Stimulated activated CD4-positive, alpha-beta T cell treated with anti-CD3 and anti-CD28 coated beads, TNF-alpha, amount 100 ng/mL, for 24 hours (primary cell): Measurements from ENCODE around the gene MTA3.

Experiments used
- DNase-seq, 3 experiments: peaks; one replicate each; pipeline ENCODE4 v3.0.0-alpha.2; 2020; ENCODE audit warnings: low read depth in 3 of 3

MTA3 gene

DNA sequence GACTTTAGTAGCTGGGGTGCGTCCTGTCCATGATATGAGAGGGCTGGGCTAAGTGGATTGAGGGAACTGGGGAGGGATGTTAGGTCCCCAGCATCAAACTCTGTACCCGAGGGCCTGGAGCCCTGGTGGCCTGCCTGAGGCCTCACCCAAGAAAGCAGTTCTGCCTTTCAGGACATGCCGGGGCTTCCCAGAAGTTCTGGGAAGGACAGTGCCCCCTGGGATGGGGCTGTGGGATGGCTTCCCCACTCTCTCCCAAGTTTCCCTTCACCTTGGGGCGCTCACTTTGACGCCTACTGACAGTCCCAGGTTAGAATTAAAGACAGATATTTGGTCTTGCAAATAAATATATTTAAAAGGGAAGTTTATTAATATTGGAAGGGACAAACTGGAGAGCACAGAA lies 193.7 kb downstream of the MTA3 start:
- no peak for DNase-seq

DNA sequence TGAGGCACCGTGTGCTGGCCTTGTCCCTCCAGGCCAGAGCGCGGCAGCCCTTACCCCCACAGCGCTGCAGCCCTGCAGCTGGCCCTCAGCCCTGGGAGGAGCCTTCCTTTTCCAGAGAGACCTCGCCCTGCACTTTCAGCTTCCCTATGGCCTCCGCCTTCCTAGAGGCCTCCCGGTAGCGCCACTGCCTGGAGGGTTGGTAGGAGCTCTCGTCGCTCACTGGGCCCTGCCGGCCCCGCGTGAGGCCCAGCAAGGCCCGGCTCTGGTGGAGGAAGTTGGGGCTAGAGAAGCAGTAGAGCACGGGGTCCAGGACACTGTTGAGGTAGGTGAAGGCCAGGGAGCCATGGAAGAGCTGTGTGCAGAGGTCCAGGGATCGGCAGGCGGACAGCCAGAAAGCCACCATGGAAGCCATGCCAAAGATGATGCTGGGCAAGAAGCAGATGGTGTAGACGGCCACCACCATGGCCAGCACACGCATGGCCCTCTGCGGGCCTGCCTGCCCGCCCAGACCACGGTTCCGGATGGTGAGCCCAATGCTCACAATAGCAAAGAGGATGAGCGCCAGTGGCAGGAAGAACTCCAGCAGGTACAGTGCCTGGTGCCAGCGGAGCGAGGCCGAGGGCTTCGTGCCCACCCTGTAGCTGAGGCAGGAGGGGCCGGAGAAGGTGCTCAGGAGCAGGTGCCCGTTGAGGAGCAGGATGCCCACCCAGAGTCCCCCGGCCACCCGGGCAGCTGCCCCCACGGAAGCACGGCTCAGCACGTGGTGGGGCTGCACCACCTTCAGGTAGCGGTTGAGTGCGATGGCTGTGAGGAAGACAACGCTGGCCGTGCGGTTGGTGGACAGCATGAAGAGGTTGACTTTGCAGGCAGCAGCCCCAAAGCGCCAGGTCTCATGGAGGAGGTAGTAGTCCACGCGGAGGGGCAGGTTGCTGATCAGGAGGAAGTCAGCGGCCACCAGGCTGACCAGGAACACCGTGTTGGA lies 194.7 kb downstream of the MTA3 start:
- no peak for DNase-seq

DNA sequence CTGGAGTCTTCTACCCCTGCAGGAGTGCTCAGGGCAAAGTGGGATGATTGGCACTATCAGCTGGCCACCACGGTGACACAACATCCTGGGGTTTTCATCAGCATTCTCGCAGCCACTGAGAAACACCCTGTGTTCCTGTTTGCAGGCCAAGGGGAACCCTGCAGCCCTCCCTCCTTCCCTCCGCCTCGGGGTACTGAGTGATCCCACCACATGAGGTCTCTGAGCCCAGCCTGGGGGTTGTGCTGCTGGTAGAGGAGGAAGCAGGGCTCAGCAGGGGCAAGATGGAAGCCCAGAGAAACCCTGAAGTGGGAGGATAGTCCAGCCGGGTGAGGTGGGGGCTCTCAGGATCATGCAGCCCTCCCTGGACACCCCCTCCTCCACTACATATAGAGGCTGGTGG lies 195.7 kb downstream of the MTA3 start, which contains the start of gene OXER1:
Gene OXER1 (minus strand): TSS at position 40 of the 400 bp plus-strand sequence. CDS start 73 bp downstream, outside the sequence.
- no peak for DNase-seq

DNA sequence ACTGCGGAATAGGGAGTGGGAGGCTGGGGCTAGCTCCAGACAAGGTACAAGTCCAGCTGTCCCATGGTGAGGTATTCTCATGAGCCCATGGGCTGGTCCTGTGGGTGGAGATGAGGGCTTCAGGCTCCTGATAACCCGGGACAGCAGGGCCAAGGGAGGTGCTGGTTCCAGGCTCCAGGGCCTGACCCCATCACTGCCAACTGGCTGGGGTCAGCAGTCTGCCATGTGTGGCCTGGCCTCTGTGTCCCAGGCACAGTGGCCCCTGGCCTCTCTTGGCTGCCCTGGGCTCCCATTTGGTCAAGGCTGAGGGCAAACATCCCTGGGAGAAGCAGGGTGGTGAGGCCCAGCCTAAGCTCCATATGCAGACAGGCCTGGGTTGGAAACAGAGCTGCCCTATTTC lies 196.5 kb downstream of the MTA3 start:
- no peak for DNase-seq

DNA sequence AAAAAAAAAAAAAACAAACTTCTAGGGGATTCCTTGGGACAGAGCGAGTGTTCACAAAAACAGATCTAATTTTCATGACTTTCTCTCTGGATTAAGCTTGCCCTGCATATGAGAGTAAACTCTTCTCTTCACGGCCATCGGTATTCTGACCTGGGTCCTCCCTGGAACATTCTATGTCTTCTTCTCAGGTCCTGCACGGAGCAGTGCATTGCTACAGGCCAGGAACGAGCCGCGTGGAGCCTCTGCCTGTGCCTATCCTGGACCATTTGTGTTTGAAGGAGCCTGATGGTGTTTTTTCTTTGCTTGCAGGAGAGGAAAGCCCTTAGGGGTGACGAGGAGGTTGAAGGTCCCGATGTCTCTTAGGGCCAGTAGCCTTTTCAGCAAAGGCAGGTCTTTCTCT lies 197.3 kb downstream of the MTA3 start:
- no peak for DNase-seq

DNA sequence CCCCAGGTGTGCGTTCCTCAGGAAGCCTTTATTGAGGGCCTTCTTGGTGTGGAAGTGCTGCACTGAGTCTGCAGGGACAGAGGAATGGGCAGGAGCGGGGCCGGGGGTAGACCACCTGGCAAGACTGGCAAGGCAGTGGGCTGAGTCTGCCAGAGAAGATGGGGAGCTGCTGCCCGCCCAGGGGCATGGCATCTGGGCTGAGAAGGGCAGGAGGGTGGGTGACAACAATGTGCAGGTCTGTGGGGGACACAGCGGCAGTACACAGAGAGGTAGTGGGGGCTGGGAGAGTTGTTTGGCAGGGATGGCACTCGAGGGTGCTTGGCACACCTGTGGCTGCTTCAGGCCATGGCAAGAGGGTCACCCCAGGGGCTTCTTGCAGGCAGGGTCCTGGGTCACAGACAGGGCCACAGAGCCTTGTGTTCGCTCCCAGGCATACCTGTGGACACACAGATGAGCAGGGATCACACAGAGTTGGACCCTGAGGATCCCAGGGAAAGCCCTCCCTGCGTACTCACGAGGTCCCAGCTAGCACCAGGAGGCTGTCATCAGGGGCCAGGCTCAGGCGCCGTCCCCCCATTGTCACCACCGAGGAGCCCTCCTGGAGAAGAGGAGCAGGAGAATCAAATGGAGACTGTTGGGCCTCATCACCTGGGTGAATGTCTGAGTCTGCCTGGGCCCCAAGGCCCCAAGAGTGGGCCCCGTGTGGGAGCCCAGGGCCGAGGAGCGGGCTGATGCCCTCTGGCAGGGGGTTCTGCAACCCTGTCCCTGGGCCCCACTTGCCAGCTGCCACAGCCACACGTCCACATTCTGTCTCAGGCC lies 198.9 kb downstream of the MTA3 start:
- DNase-seq, result no peak

DNA sequence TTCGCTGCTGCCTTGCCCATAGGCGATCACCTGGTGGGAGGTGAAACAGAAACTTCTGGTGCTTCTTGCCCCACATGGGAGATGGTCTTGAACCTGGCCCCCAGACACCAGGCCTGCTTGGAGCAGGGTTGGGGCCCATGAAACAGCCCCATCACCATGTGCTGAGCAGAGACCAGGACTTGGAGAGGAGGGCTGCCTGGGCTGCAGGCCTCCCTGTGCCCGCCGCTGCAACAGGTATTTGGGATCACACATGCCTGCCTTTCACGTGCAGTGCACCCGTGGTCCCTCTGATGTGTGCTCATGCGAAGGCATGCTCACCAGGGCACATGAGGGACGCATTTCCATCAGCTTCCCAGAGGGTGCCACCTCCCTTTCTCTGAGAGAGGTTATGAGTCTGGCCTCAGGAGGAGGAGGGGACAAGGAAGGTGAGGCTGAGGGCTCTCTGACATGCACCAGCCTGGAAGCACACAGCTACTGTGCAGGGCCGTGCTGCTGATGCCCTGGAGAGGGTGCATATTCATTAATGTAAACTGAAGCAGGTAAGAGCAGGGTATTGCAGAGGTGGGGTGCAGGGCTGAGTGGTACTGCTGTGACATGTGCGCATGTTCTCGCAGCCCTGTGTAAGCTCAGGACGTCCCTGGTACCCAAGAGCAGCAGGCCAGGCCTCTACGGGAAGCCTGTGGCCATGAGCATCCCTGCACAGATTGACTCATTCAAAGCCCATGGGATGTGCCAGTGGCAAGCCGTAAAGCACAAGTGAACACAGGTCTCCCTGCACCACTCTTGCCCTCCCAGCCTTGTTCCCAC lies 199.7 kb downstream of the MTA3 start:
- no peak for DNase-seq

DNA sequence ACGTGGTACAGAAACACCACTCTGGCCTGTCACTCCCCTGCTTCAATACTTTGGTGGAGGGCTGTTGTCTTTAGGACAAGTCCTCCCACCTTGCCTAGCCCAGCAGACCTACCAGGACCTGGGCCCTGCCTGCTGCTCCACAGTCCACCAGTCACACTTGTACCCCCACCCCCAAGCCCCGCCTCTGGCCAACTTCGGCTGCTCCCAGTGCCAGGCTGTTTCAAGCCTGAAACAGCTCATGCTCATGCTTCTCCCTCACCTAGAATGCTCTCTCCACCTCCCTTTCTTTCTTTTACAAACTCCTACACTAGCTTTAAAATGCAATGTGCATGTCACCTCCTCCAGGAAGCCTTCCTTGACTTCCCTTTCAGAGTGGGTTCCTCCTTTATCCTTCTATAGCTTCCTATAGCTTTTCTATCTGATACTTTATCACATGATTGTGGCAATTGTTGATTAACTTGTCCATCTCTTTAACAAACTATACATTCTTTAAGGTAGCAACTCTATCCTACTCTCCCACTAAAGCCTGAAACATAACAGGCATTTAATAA lies 200.3 kb downstream of the MTA3 start:
- DNase-seq, result no peak

DNA sequence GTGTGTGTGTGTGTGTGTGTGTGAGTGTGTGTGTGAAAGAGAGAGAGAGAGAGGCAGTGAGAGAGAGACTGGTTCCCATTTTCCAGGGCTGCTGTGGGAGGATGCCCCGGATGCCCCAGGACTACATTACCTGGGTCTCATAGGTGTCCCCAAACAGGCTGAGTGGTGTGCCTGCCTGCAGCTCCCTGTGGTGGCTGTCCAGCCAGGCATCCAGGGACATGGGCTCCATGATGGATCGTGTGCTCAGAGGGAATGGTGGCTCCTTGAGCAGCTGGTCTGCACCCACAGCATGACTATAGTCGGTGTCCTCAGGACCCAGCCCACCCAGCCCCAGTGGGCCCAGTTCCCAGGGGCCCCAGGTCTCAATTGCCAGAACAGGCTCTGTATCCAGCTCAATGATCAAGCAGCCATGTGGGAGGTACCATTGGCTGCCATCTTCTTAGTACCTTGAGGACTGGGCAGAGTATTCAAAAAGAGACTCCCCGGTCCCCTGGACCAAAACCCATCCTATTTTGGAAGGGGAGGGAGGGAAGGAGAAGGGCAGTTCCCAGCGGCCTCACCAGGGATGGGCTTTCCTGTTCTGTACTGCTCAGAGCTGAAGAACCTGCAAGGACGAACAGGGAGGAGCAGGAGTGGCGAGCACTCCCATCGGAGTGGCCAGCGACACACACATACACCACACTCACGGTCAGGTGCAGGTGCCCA lies 201.3 kb downstream of the MTA3 start:
- DNase-seq, result no peak

DNA sequence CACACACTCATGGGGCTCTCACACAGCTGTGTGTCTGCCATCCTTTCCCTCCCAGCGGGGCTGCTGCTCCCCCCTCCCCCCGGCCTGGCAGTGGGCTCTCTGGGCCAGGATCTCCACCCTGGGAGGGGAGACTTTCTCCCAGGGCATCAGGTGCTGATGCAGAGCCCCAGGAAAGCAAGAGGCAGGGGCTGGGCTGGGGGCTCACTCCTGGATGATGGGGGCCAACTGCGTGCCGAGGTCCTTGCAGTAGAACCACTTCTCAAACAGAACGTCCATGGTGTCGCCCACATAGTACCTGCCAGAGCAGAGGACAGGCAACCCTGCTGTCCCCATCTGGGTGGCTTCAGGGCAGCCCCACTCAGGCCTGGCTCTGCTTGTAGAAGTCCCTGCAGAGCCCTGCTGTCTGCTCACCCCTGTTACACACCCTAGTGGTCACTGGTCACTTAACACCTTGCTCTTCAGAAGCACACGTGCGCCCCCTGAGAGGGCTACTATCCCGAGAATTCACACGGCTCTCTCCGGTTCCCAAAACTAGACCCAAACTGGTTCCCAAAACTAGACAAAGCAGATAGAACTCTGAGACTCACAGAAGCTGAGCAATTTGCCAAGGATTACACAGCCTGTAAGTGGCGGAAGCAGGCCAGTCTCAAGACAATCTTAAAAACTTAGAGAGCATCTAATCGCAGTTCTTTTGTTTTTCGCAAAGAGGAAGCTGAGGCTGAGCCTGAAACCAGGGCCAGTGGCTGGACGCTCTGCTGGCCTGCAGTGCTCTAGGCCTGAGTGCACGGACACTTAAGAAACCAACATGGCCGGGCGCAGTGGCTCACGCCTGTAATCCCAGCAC lies 202.1 kb downstream of the MTA3 start:
- DNase-seq, result no peak

DNA sequence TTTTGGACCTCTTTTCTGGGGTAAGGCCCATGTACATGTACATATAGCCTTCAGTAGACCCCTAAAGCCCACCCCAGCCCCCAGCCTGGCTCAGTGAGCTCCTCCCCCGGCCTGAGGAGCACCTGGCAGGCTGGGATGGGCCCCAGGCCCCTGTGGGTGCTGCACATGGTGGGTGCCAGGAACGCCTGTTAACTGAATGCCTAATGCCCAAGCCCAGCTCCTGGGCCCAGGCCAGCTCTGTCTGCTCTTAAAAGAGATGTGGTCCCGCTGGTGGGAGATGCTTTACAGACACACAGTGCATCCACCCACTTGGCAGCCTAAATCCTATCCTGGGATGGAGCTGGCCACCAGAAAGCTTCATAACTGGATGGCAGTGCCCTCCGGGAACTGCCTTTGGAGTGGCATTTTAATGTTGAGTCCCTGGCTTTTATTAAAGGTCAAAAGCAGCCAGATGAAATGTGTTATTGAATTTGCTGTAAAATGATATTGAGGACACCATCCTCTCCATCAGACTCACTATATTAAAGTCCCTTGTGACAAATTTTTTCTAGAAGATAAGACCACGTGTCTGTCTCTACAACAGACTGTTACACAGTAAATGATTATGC lies 203.2 kb downstream of the MTA3 start:
- DNase-seq, result no peak

DNA sequence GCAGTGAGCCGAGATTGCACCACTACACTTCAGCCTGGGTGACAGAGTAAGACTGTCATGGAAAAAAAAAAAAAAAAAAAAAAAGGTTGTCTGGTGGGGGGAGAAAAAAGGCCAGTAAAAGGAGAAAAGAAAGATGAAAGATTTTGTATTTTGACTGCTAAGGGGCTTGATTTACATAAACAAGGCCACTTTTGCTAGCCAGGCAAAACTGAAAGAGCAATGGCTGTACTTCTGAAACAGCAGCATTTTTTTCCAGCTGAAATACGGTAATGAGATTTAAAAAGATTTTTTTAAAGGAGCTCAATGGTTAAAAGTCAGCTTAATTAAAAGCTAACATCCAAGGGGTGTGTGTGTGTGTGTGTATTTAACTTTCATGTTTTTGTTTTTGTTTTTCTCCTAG lies 206.8 kb downstream of the MTA3 start:
- DNase-seq, result no peak

DNA sequence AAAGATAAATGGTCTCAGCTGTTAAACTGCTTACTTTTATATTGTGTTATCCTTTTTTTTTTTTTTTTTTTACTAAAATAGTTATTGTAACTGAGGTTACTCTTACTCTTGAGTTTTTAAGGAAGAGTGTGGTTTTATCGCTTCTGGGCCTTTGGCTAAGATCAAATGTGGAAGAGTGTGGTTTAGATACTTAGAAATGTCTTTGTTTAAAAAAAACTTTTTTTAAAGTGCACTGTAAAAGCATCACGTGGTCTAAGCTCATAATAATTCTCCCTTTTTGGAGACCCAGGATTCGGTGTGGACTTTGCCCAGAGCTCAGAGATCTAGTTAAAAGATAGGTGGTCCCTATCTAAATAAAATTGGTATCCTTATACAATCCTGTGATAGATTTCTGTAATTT lies 207.4 kb downstream of the MTA3 start:
- DNase-seq, result no peak

DNA sequence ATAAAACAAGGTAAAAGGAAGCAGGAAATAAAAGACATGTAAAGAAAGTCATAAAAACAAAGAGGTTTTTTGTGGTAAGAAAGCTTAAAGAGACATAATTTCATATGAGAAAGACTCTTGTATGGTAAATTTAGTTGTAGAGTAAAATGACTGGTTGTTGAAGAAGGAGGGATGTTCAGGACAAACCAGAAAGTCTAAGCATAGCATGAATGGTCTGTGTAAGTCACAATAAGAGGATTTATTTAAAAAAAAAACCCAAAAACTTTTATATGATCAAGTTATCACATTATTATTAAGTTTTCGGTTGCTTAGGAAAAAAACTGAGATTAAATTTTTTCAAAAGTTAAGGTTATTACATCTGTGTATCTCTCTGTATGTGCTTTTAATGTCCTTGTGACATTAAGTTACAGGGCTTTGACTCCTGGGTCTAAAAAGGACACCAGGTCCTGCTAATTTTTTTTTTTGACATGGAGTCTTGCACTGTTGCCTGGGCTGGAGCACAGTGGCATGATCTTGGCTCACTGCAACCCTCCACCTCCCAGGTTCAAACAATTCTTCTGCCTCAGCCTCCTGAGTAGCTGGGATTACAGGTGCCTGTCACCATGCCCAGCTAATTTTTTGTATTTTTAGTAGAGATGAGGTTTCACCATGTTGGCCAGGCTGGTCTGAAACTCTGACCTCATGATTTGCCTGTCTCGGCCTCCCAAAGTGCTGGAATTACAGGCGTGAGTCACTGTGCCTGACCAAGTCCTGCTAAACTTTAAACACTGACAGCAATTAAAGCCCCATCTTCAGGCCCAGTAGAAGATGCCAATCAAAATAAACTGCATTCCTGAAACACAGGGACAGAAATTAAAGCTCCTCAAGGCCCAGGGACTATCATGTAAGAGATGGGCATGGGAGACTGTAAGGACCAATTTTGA lies 209.7 kb downstream of the MTA3 start:
- DNase-seq, result no peak

DNA sequence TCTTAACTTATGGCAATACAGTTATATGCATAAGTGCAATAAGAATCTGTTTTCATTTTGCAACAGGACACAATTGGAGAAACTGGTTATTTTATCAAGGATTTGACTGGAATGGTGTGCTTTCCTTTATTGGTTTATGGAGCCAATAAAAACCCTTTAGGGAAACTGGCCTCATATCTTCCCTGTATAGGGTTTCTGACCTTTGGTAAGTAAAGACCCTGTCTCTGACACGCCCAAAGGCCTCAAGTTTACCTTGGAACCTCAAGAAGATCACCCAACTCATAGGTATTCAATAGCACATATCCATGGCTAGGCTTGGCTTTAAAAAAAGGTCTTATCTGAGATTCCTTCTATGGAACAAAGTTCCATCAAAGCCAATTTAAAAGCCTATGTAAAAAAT lies 212.7 kb downstream of the MTA3 start:
- no peak for DNase-seq

DNA sequence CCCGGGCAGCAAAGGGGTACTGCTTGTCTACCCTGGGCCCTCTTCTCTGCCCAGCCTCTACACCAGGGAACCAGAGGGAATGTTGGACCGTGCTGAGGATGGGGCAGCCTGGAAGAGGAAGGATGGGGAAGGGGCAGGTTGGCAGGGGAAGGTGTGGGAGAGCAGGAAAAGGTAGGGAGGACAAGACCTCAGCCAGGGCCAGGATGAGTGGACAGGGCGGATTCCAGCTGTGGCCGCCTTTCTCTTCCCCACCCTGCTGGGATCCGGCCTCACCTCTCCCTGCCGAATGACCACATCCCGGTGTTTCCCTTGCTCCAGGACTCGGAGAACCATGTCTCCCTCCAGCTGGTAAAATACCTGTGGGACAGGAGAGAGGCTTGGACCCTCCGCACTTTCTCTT lies 215.1 kb downstream of the MTA3 start:
- no peak for DNase-seq

DNA sequence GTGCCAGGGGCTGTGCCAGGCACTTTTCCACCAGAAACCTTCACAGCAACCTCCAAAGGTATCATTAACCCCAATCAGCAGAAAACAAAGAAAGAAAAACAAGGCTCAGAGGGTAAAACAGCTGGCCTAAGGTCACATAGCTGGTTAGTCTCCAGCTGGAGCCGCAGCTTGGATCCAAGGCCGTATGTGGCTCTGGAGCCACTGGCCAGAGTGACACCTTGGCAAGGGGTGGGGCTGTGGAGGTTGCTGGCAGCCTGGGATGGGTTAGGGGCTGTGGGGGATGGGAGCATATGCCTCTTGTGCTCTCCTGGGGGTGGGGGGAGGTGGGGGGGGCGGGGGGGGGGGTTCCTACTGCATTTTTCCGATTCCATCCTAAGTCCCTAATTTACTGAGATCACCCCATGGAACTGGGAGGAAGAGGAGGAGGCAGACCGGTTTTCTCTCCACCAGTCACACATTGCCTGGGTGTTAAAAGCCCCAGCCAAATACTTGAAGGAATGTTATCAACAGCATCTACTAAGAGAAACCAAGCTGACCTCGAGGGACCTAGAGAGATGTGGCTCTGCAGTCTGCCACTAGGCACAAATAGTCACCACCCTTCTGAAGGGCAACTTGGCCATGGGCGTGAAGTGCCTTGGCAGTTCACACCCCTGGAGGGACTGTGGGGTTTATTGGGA lies 215.9 kb downstream of the MTA3 start:
- no peak for DNase-seq
